H1 (cell line): ENCODE data around the gene SPATA32. TPM values are rescaled to one million over a fixed set of nuclear protein-coding genes. Genes with fewer than 3 reads are reported as not detected.

ENCODE experiments used
- CTCF ChIA-PET: fragments of 300-600 bp; sonication (Branson Sonifier 250); formaldehyde crosslinking; loops from one replicate; lab custom pipeline; 2021; ENCODE audit not compliant: partially characterized antibody; lab: Charles Lee
- POLR2A ChIA-PET: fragments of 300-600 bp; sonication (Branson Sonifier 250); formaldehyde crosslinking; loops from one replicate; lab custom pipeline; 2021; ENCODE audit warnings: inconsistent platforms; ENCODE audit not compliant: partially characterized antibody; lab: Charles Lee
- DNase-seq, 2 experiments: peaks; one replicate each; pipeline versions ENCODE4 v3.0.0 to v3.0.0-alpha.2; 2010 to 2022; ENCODE audit warnings: low spot score in 2 of 2, low read depth in 1 of 2, mixed read lengths in 1 of 2
- FAIRE-seq: peaks from 2 replicates; lab custom pipeline; 2011; peaks lifted over from hg19 to GRCh38; lab: Jason Lieb, UNC
- H2AFZ ChIP-seq: 2 replicates; pipeline ENCODE4 v1.8.1; 2012; ENCODE audit warnings: low read length, inconsistent platforms
- H2AK5ac ChIP-seq: 2 replicates; pipeline ENCODE4 v1.6.1; 2013; ENCODE audit warnings: low read depth, low read length
- H2BK120ac ChIP-seq: replicated peaks from 2 replicates; pipeline ENCODE3; 2013; ENCODE audit warnings: low read depth, low read length, inconsistent platforms
- H2BK12ac ChIP-seq: 2 replicates; pipeline ENCODE4 v1.6.1; 2013; ENCODE audit warnings: low read depth, low read length
- H2BK15ac ChIP-seq: 2 replicates; pipeline ENCODE4 v1.6.1; 2013; ENCODE audit warnings: low read length
- H2BK20ac ChIP-seq: 2 replicates; pipeline ENCODE4 v1.6.1; 2013; ENCODE audit warnings: low read length
- H2BK5ac ChIP-seq: 2 replicates; pipeline ENCODE4 v1.6.1; 2013; ENCODE audit warnings: low read depth, low read length
- H3K14ac ChIP-seq: 2 replicates; pipeline ENCODE4 v1.6.1; 2013; ENCODE audit warnings: inconsistent platforms; ENCODE audit not compliant: insufficient read length
- H3K18ac ChIP-seq: 2 replicates; pipeline ENCODE4 v1.6.1; 2013; ENCODE audit warnings: low read length; ENCODE audit errors: extremely low read depth
- H3K23ac ChIP-seq: 2 replicates; pipeline ENCODE4 v1.6.1; 2013; ENCODE audit warnings: inconsistent platforms; ENCODE audit not compliant: insufficient read length
- H3K23me2 ChIP-seq: 2 replicates; pipeline ENCODE4 v1.6.1; 2013; ENCODE audit warnings: low read depth, low read length
- H3K27ac ChIP-seq: 2 replicates; pipeline ENCODE4 v1.6.1; 2011; ENCODE audit warnings: low read depth, low read length, inconsistent platforms
- H3K27me3 ChIP-seq, 4 experiments: replicated peaks in 1 of 4; 1 replicate in 1 of 4; 2 replicates in 3 of 4; pipeline versions ENCODE4 v1.6.1 to v1.8.1; 2011 to 2013; ENCODE audit warnings: low read length in 3 of 4, mild to moderate bottlenecking in 3 of 4, inconsistent platforms in 2 of 4, mixed read lengths in 2 of 4, moderate library complexity in 1 of 4; ENCODE audit not compliant: control insufficient read depth in 3 of 4, insufficient read depth in 3 of 4; ENCODE audit errors: extremely low read depth in 1 of 4
- H3K36me3 ChIP-seq, 4 experiments: 2 replicates each; pipeline versions ENCODE4 v1.6.1 to v1.8.1; 2011 to 2013; ENCODE audit warnings: mild to moderate bottlenecking in 4 of 4, low read length in 3 of 4, moderate library complexity in 2 of 4, control low read depth in 1 of 4, inconsistent platforms in 1 of 4; ENCODE audit not compliant: insufficient read depth in 4 of 4, control insufficient read depth in 2 of 4
- H3K4ac ChIP-seq: replicated peaks from 2 replicates; pipeline ENCODE3; 2013; ENCODE audit warnings: low read length, low read depth, mixed read lengths, inconsistent platforms; ENCODE audit not compliant: insufficient read length
- H3K4me1 ChIP-seq, 4 experiments: replicated peaks in 1 of 4; 1 replicate in 1 of 4; 2 replicates in 3 of 4; pipeline versions ENCODE4 v1.6.1 to v1.8.1; 2011 to 2013; ENCODE audit warnings: low read length in 3 of 4, inconsistent platforms in 2 of 4, mixed read lengths in 1 of 4; ENCODE audit not compliant: insufficient read depth in 4 of 4, control insufficient read depth in 3 of 4
- H3K4me2 ChIP-seq, 2 experiments: 2 replicates each; pipeline versions ENCODE4 v1.6.1 to v1.8.1; 2011 to 2013; ENCODE audit warnings: low read depth in 2 of 2, low read length in 2 of 2, control low read depth in 1 of 2, inconsistent platforms in 1 of 2, mild to moderate bottlenecking in 1 of 2; ENCODE audit not compliant: insufficient read depth in 1 of 2
- H3K4me3 ChIP-seq, 4 experiments: fragments of 200-600, 300-600 bp in 1 of 4; sonication (generic), shearing (Covaris generic), sonication (Bioruptor Twin) in 1 of 4; 2 replicates each; pipeline versions ENCODE4 v1.5.1 to v1.8.1; 2011 to 2016; ENCODE audit warnings: low read length in 4 of 4, low read depth in 3 of 4, control low read depth in 2 of 4, inconsistent platforms in 2 of 4, mild to moderate bottlenecking in 2 of 4, mixed read lengths in 1 of 4, moderate library complexity in 1 of 4; ENCODE audit not compliant: insufficient read depth in 2 of 4; ENCODE audit errors: extremely low read depth in 1 of 4
- H3K56ac ChIP-seq: replicated peaks from 2 replicates; pipeline ENCODE3; 2013; ENCODE audit warnings: low read depth, mild to moderate bottlenecking, mixed read lengths, low read length, inconsistent platforms; ENCODE audit not compliant: insufficient read length
- H3K79me1 ChIP-seq: 2 replicates; pipeline ENCODE4 v1.6.1; 2013; ENCODE audit warnings: low read depth, low read length, control low read depth
- H3K79me2 ChIP-seq, 2 experiments: 2 replicates each; pipeline versions ENCODE4 v1.6.1 to v1.8.1; 2012 to 2013; ENCODE audit warnings: low read length in 2 of 2, mild to moderate bottlenecking in 2 of 2, inconsistent platforms in 1 of 2; ENCODE audit not compliant: insufficient read depth in 2 of 2, control insufficient read depth in 1 of 2
- H3K9ac ChIP-seq, 4 experiments: replicated peaks in 1 of 4; 1 replicate in 1 of 4; 2 replicates in 3 of 4; pipeline versions ENCODE4 v1.6.1 to v1.8.1; 2011 to 2013; ENCODE audit warnings: low read depth in 3 of 4, low read length in 3 of 4, control low read depth in 2 of 4, mild to moderate bottlenecking in 2 of 4, moderate library complexity in 2 of 4, inconsistent platforms in 1 of 4; ENCODE audit errors: extremely low read depth in 1 of 4
- H3K9me3 ChIP-seq, 2 experiments: 2 replicates each; pipeline versions ENCODE4 v1.6.1 to v1.8.1; 2012 to 2013; ENCODE audit warnings: mild to moderate bottlenecking in 2 of 2, moderate library complexity in 2 of 2, control low read depth in 1 of 2, inconsistent platforms in 1 of 2, low read depth in 1 of 2, low read length in 1 of 2, mixed read lengths in 1 of 2; ENCODE audit not compliant: insufficient read depth in 2 of 2
- H4K20me1 ChIP-seq, 2 experiments: replicated peaks in 1 of 2; 2 replicates each; pipeline versions ENCODE3 to v1.8.1; 2011 to 2013; ENCODE audit warnings: inconsistent platforms in 2 of 2, low read length in 2 of 2, mild to moderate bottlenecking in 1 of 2; ENCODE audit not compliant: insufficient read depth in 2 of 2, control insufficient read depth in 1 of 2
- H4K5ac ChIP-seq: 2 replicates; pipeline ENCODE4 v1.6.1; 2013; ENCODE audit warnings: low read length, low read depth, mixed read lengths, inconsistent platforms; ENCODE audit not compliant: insufficient read length
- H4K8ac ChIP-seq: 2 replicates; pipeline ENCODE4 v1.8.0; 2013; ENCODE audit warnings: mild to moderate bottlenecking, moderate library complexity, low read length, inconsistent platforms; ENCODE audit not compliant: insufficient read depth; ENCODE audit errors: extremely low read depth
- H4K91ac ChIP-seq: replicated peaks from 2 replicates; pipeline ENCODE3; 2013; ENCODE audit warnings: low read length, mixed read lengths, inconsistent platforms; ENCODE audit not compliant: insufficient read length
- CEBPB ChIP-seq: IDR thresholded peaks from 2 replicates; pipeline ENCODE4 v1.6.1; 2012; ENCODE audit warnings: low read depth, low read length
- FOSL1 ChIP-seq: IDR thresholded peaks from 2 replicates; pipeline ENCODE4 v1.6.1; 2011; ENCODE audit warnings: mild to moderate bottlenecking, low read depth, low read length, moderate library complexity; ENCODE audit not compliant: insufficient read depth
- GABPA ChIP-seq: IDR thresholded peaks from 2 replicates; pipeline ENCODE4 v1.6.1; 2011; ENCODE audit warnings: mild to moderate bottlenecking, low read length, moderate library complexity, borderline replicate concordance; ENCODE audit not compliant: insufficient read depth
- HDAC2 ChIP-seq, 2 experiments: fragments of 300-600 bp in 1 of 2; sonication (generic) in 1 of 2; IDR thresholded peaks; 2 replicates each; pipeline ENCODE4 v1.6.1; 2011 to 2012; ENCODE audit warnings: low read depth in 2 of 2, low read length in 2 of 2, mild to moderate bottlenecking in 2 of 2, moderate library complexity in 2 of 2, borderline replicate concordance in 1 of 2, inconsistent platforms in 1 of 2
- KDM4A ChIP-seq: IDR thresholded peaks from one replicate; pipeline ENCODE4 v1.7.1; 2012; ENCODE audit warnings: low read depth, mild to moderate bottlenecking, moderate library complexity, low read length, inconsistent platforms; ENCODE audit not compliant: severe bottlenecking
- NRF1 ChIP-seq: IDR thresholded peaks from 2 replicates; pipeline ENCODE4 v1.6.1; 2011; ENCODE audit warnings: mild to moderate bottlenecking, low read depth, low read length, improper control_type of control experiment
- WGBS, 2 experiments: shearing (Covaris generic) in 1 of 2; methylation state at CpG; one replicate each; pipeline versions ENCODE4 v1.1.6 to v1.1.7; 2013 to 2015; ENCODE audit warnings: low lambda C conversion rate in 2 of 2, mixed read lengths in 2 of 2, inconsistent platforms in 1 of 2, low coverage in 1 of 2, missing lambda C conversion rate in 1 of 2; ENCODE audit not compliant: insufficient replicate concordance in 2 of 2, insufficient coverage in 1 of 2, insufficient read length in 1 of 2; ENCODE audit errors: extremely low coverage in 1 of 2, missing lambda C conversion rate in 1 of 2; 5-methylcytosine and 5-hydroxymethylcytosine counted together
- polyA plus RNA-seq, 7 experiments: library from polyadenylated mRNA; depleted of rRNA in 3 of 7; stranded (reverse) in 5 of 7; unstranded in 2 of 7; fragments of >200 nt in 5 of 7; fragments of 200-250 nt in 2 of 7; gene quantifications; 1 replicate in 5 of 7; 2 replicates in 1 of 7; 4 replicates in 1 of 7; pipeline versions ENCODE4 v1.2.1 to v1.2.3, GENCODE V29; 2011 to 2013; ENCODE audit warnings: missing spikeins in 2 of 7, mixed read lengths in 2 of 7
- total RNA-seq: library from RNA; stranded (reverse); fragmentation: NEBNext Ultra II Directional; extraction: Animal tissue kit (Norgen Biotek cat#: 25700); gene quantifications from 2 replicates; pipeline ENCODE4 v1.2.1, GENCODE V29; 2021

SPATA32 gene
- total and polyA plus RNA-seq, 2 of the 8 experiments (the other 6 are each of a cell fraction or from before 2014, with no cell fraction given): 0.24 TPM; not detected in 1

GRCh38 chr17:45241328-45242028 lies 20.4 kb downstream of the SPATA32 start:
- H2AFZ ChIP-seq: no peak overlapping the region
- H3K9ac ChIP-seq: no peak overlapping the region; a peak in 1 of 7 replicates
- no peaks in the 10 kb centered on the region for H3K79me1 ChIP-seq
- peaks cover 0 to 18% (median 13%) of the 10 kb centered on the region in 4 experiments; a peak in 6 of 7 replicates for H3K4me1 ChIP-seq
- CTCF ChIA-PET: interaction anchor here (0.9 to 22.1 kb wide), 10 partner anchors 6 to 186 kb away, joined by 3 to 362 read pairs (median 5); no protein-coding TSS in a partner anchor
- H3K79me2 ChIP-seq: no peaks in the 10 kb centered on the region
- no peak overlapping the region for H2BK15ac ChIP-seq
- H2BK5ac ChIP-seq: no peak overlapping the region
- H3K27ac ChIP-seq: no peak overlapping the region
- peaks cover 0 to 25% (median 18%) of the 10 kb centered on the region in 4 experiments; a peak in 6 of 7 replicates for H3K27me3 ChIP-seq
- no peaks in the 10 kb centered on the region for H3K9me3 ChIP-seq
- WGBS, 2 experiments: 0% methylated on average over 32 of the region's 62 CpGs; no CpG with 5 or more reads in 1 of the 2 experiments
- peak overlapping the region; percentile 11 for H3K56ac ChIP-seq
- H3K18ac ChIP-seq: no peak overlapping the region; the same call in 1 of the 2 replicates
- H3K23me2 ChIP-seq: peaks cover 14% of the 10 kb centered on the region; the same call in 1 of the 2 replicates
- H3K14ac ChIP-seq: no peak overlapping the region
- H2BK120ac ChIP-seq: no peak overlapping the region
- peak overlapping the region; percentile 77 to 85 for H3K4me2 ChIP-seq
- H2AK5ac ChIP-seq: no peak overlapping the region
- DNase-seq (peak in 1 of 2 experiments; percentile 84), FAIRE-seq (no peak)
- no peaks in the 10 kb centered on the region for H3K36me3 ChIP-seq
- peak overlapping the region; percentile 65 for H3K4ac ChIP-seq
- POLR2A ChIA-PET: interaction anchor here (0.8 to 4.5 kb wide), 9 partner anchors 10 to 130 kb away, joined by 3 to 24 read pairs (median 3); partner anchors contain the start of gene HEXIM1
- H2BK12ac ChIP-seq: no peak overlapping the region
- peak overlapping the region; percentile 54 to 73 (median 60) for H3K4me3 ChIP-seq
- H2BK20ac ChIP-seq: no peak overlapping the region
- H3K23ac ChIP-seq: no peak overlapping the region
- H4K91ac ChIP-seq: no peak overlapping the region
- peaks cover 1 to 3% of the 10 kb centered on the region in 2 experiments for H4K20me1 ChIP-seq
- H4K5ac ChIP-seq: peak overlapping the region; percentile 25
- H4K8ac ChIP-seq: peak overlapping the region; percentile 72; the same call in 1 of the 2 replicates
- TF ChIP-seq GABPA: no peak
- TF ChIP-seq NRF1: peak; percentile 56
- TF ChIP-seq CEBPB: no peak
- peak; percentile 60 for TF ChIP-seq KDM4A
- TF ChIP-seq FOSL1: no peak
- TF ChIP-seq HDAC2 (IDR thresholded peaks at IDR 0.05; ENCODE audit: borderline replicate concordance in 1 of 2, low read depth in 2 of 2, low read length in 2 of 2): no peak
